ENCODE data around the gene KCNIP2. TPM values are rescaled to one million over a fixed set of nuclear protein-coding genes. Genes with fewer than 3 reads are reported as not detected.
"Not testable (repeated sequence)": the region's sequence is repeated elsewhere in the genome, so short reads cannot be mapped to it uniquely, and the experiment has no call there.

KCNIP2 gene
- total RNA-seq, 2 experiments from 2014 or later = 1.6 to 2.3 TPM

GRCh38 chr10:101816376-101816775 is 27.2 kb downstream of the KCNIP2 start:
- DNase-seq = no peak
- Mint-ChIP-seq H3K36me3 (peaks cover 32% of the 10 kb centered on the region), H3K27ac (peak overlapping the region; percentile 97), H3K27me3 (no peaks in the 10 kb centered on the region), H3K4me1 (peaks cover 47% of the 10 kb centered on the region), H3K4me3 (peak overlapping the region; percentile 90), H3K9me3 (ENCODE audit: low read depth) (no peaks in the 10 kb centered on the region)
- no peak for ATAC-seq
- CTCF ChIA-PET = interaction anchor here (1.8 to 3.8 kb wide), 5 partner anchors 16 to 34 kb away, joined by 5 to 20 read pairs (median 12); no protein-coding TSS in a partner anchor

- peak overlapping the region; percentile 90 for H3K4me3 Mint-ChIP-seq
- DNase-seq (no peak), ATAC-seq (no peak)
- CTCF ChIA-PET = interaction anchor here (0.6 to 3.1 kb wide), 3 partner anchors 9 to 299 kb away, joined by 3 to 12 read pairs (median 4); no protein-coding TSS in a partner anchor
- H3K36me3 Mint-ChIP-seq = peaks cover 41% of the 10 kb centered on the region
- H3K27me3 Mint-ChIP-seq = no peaks in the 10 kb centered on the region
- H3K27ac Mint-ChIP-seq = peak overlapping the region; percentile 97
- H3K9me3 Mint-ChIP-seq (ENCODE audit: low read depth) = no peaks in the 10 kb centered on the region
- H3K4me1 Mint-ChIP-seq = peaks cover 40% of the 10 kb centered on the region
Observed at GRCh38 chr10:101814466-101815071, 29.0 kb downstream of the KCNIP2 start.

- Mint-ChIP-seq H3K27ac (no peak overlapping the region), H3K27me3 (no peaks in the 10 kb centered on the region), H3K4me1 (peaks cover 32% of the 10 kb centered on the region), H3K9me3 (ENCODE audit: low read depth) (no peaks in the 10 kb centered on the region), H3K4me3 (no peak overlapping the region), H3K36me3 (peaks cover 48% of the 10 kb centered on the region)
- CTCF ChIA-PET = interaction anchor here (0.8 to 1.5 kb wide), 5 partner anchors 21 to 34 kb away, joined by 3 to 7 read pairs (median 3); partner anchors contain the start of gene NPM3
- ATAC-seq = no peak
- DNase-seq = no peak
Observed at GRCh38 chr10:101812606-101813005, 31.0 kb downstream of the KCNIP2 start.

DNA sequence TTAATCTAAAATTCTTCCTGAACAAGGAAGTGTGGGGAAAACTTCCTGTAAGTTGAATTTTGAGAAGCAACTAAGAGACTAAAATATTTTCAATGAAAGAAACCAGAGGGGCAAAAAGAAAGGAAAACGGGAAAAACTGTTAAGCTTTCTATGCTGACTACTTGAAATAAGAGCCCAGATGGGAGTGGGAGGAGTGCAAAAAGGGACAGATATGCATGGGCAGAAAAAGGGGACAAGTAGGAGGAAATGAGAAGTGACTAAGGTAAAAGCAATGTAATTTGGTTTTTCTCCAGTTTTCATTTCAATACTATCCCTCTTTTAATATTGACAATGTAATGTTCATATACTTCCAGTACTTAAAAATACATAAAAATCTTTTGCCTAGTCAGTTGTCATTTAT is 36.4 kb downstream of the KCNIP2 start:
- Mint-ChIP-seq H3K4me3 (no peak overlapping the region), H3K27ac (no peak overlapping the region), H3K27me3 (no peaks in the 10 kb centered on the region), H3K9me3 (ENCODE audit: low read depth) (no peaks in the 10 kb centered on the region), H3K4me1 (peaks cover 9% of the 10 kb centered on the region), H3K36me3 (peaks cover 53% of the 10 kb centered on the region)
- DNase-seq = no peak
- CTCF ChIA-PET = interaction anchor here (0.6 kb wide), 1 partner anchor 19 kb away, joined by 3 read pairs; no protein-coding TSS in a partner anchor
- no peak for ATAC-seq

DNA sequence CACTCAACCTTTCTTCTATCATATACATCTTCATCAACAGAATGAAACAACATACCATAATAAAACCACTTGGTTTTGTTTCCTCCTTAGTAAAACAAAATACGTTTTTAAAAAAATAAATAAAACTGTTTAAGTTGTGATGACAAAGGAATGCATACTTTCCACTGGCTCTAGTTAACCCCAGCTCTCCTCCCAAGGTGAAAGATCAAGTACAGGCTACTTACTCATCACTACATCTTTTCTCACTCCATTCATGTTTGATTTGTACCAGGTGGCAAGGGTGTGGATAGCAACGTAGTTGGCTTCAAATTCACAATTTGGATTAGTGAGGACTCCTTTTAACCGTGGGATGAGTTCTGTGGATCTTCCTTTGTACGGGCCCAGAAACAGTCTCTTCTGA is 40.1 kb downstream of the KCNIP2 start:
- DNase-seq = no peak
- Mint-ChIP-seq H3K36me3 (peaks cover 60% of the 10 kb centered on the region), H3K27ac (no peak overlapping the region), H3K4me1 (peaks cover 4% of the 10 kb centered on the region), H3K27me3 (no peaks in the 10 kb centered on the region), H3K4me3 (no peak overlapping the region), H3K9me3 (ENCODE audit: low read depth) (no peaks in the 10 kb centered on the region)
- CTCF ChIA-PET = interaction anchor here (1.0 kb wide), 1 partner anchor 22 kb away, joined by 3 read pairs; no protein-coding TSS in a partner anchor
- no peak for ATAC-seq

DNA sequence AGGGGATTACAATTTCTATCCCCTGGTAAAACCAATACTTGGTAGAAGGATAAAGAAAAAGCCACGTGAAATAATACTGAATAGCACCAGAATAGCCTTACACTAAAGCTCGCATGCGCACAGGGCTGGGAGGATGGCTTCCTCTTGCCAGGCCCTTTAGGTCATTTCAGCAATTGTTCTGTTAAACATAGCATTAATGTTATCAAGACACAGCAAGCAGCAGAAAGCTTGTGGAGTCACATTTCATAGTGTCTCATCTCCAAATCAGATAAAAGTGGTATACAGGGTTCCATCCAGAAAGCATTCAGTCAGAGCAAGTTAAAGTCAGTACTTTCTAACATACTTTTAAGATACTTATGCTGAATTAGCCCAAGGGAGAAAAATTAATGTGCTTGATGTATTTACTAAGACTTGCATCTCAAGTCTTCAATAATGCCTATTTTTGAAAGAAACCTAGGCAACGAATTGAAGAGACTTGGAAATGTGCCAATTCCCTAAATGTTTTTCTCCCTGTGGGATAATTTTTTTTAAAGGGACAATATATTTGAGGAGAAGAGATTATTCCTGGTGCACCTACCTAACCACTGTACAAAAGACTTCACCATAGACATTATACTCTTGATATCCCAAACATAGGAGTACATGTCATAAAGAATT is 46.1 kb downstream of the KCNIP2 start:
- CTCF ChIA-PET = interaction anchor here (0.8 to 1.1 kb wide), 5 partner anchors 14 to 109 kb away, joined by 3 to 4 read pairs (median 3); partner anchors contain the start of genes NPM3 and OGA

DNA sequence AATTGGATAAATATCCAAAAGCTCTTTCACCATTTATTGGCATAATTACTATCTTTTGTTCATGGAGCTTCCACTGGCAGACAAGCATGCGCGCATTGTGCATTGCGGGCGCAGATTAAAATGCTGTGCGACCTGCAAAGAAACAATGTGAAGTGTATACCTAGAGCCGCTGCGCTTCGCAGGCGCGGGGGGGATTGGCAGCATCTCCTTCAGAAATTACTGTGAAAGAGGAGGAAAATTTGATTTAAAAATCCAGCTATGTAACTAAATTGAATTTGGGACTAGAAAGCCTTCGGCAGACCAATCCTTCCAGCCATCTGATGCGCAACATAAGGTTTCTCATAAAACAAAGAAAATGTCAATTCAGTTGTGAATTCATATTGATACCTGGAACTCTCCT is 50.1 kb downstream of the KCNIP2 start:
- no peak overlapping the region for H3K27ac Mint-ChIP-seq
- no peaks in the 10 kb centered on the region for H3K9me3 Mint-ChIP-seq (ENCODE audit: low read depth)
- H3K27me3 Mint-ChIP-seq = no peaks in the 10 kb centered on the region
- H3K4me3 Mint-ChIP-seq = no peak overlapping the region
- CTCF ChIA-PET = interaction anchor here (3.8 kb wide), 1 partner anchor 10 kb away, joined by 18 read pairs; the partner anchor contains the start of gene NPM3
- ATAC-seq (no peak), DNase-seq (no peak)
- peaks cover 58% of the 10 kb centered on the region for H3K36me3 Mint-ChIP-seq
- H3K4me1 Mint-ChIP-seq = peaks cover 2% of the 10 kb centered on the region

More for the DNA sequence above, 46.1 kb downstream of the KCNIP2 start:
- peaks cover 67% of the 10 kb centered on the region for H3K36me3 Mint-ChIP-seq
- ATAC-seq = no peak
- H3K27ac Mint-ChIP-seq = no peak overlapping the region
- H3K4me1 Mint-ChIP-seq = peaks cover 3% of the 10 kb centered on the region
- H3K9me3 Mint-ChIP-seq (ENCODE audit: low read depth) = no peaks in the 10 kb centered on the region
- no peak overlapping the region for H3K4me3 Mint-ChIP-seq
- no peaks in the 10 kb centered on the region for H3K27me3 Mint-ChIP-seq
- DNase-seq = no peak

- H3K4me1 Mint-ChIP-seq = peaks cover 5% of the 10 kb centered on the region
Observed at GRCh38 chr10:101789686-101790085, 53.9 kb downstream of the KCNIP2 start.

GRCh38 chr10:101789231-101789630 is 54.4 kb downstream of the KCNIP2 start:
- peaks cover 51% of the 10 kb centered on the region for H3K36me3 Mint-ChIP-seq
- ATAC-seq; DNase-seq; H3K27me3 Mint-ChIP-seq; H3K27ac Mint-ChIP-seq; H3K4me3 Mint-ChIP-seq; H3K4me1 Mint-ChIP-seq; H3K9me3 Mint-ChIP-seq (ENCODE audit: low read depth): not testable (repeated sequence)
- CTCF ChIA-PET = interaction anchor here (0.9 to 1.5 kb wide), 2 partner anchors 8 to 16 kb away, joined by 3 to 11 read pairs; no protein-coding TSS in a partner anchor

More at GRCh38 chr10:101789686-101790085, 53.9 kb downstream of the KCNIP2 start:
- Mint-ChIP-seq H3K27ac (no peak overlapping the region), H3K9me3 (ENCODE audit: low read depth) (no peaks in the 10 kb centered on the region), H3K27me3 (no peaks in the 10 kb centered on the region), H3K4me3 (no peak overlapping the region), H3K36me3 (peaks cover 53% of the 10 kb centered on the region)
- DNase-seq = no peak
- CTCF ChIA-PET = interaction anchor here (0.9 to 1.5 kb wide), 3 partner anchors 8 to 283 kb away, joined by 3 to 11 read pairs (median 4); no protein-coding TSS in a partner anchor
- no peak for ATAC-seq

DNA sequence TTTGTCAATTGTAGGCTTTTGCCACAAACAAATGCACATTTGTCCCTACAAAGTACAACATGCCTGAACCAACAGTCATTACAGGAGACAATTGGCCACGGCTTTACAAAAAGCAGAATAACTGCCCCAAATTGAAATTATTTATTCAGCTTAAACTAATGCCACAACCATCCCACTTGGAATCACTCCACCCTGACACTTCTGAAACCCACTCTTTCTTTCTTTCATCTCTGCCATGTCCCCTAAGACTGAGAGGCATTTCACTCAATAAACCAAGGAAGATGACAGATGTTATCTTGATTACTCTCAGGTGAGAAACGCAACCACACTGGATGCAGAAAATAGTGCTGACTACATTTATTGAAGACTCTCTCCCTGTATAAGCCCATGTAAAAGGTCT is 57.8 kb downstream of the KCNIP2 start:
- Mint-ChIP-seq H3K36me3 (peaks cover 34% of the 10 kb centered on the region), H3K27me3 (no peaks in the 10 kb centered on the region), H3K27ac (no peak overlapping the region)

DNA sequence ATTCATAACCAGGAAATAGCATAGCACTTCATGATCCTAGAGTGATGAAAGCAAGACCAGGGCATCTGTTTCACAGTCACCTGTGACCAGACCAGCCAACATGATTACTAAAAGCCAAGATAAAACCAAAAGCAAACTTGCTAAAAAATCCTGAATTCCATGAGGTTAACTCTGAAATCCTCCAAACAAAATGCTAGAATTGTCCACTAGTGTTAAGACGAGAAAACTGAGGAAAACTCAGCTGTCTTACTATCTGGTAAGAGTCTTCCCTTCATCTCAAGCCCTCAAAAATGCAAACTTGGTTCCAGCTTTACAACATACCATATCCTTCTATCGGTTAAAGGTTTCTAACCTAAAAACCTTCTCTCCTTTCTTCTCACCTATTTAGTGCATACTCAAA is 59.0 kb downstream of the KCNIP2 start:
- CTCF ChIA-PET = interaction anchor here (1.2 to 9.0 kb wide), 8 partner anchors 10 to 571 kb away, joined by 3 to 198 read pairs (median 6); no protein-coding TSS in a partner anchor
- Mint-ChIP-seq H3K4me3 (peak overlapping the region; percentile 94), H3K27ac (peak overlapping the region; percentile 96), H3K9me3 (ENCODE audit: low read depth) (no peaks in the 10 kb centered on the region), H3K36me3 (peaks cover 30% of the 10 kb centered on the region), H3K4me1 (peaks cover 47% of the 10 kb centered on the region), H3K27me3 (no peaks in the 10 kb centered on the region)
- ATAC-seq (no peak), DNase-seq (no peak)

More for the DNA sequence above, 57.8 kb downstream of the KCNIP2 start:
- H3K9me3 Mint-ChIP-seq (ENCODE audit: low read depth) = no peaks in the 10 kb centered on the region
- ATAC-seq (no peak), DNase-seq (no peak)
- no peak overlapping the region for H3K4me3 Mint-ChIP-seq
- H3K4me1 Mint-ChIP-seq = peaks cover 41% of the 10 kb centered on the region
- CTCF ChIA-PET = interaction anchor here (5.5 to 9.0 kb wide), 2 partner anchors 55 to 182 kb away, joined by 21 to 198 read pairs; no protein-coding TSS in a partner anchor

DNA sequence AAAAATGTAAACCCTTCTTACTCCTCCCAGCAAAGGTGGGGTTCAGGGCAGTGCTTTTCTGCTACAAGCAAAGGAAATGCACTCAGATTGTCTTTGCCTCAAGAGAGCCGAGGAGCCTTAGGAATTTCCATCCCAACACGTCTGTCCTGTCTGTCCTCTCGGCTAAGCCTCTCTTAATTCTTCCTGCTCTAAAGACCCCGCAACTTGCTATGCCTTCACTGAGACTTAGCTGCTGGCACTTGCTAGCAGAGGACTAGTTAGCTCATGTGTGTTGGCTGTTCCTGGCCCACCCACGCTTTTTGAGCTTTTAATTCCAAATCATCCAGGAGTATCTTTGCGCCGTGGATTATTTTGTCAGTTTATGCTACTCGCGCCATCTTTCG is 59.9 kb downstream of the KCNIP2 start:
- Mint-ChIP-seq H3K4me3 (peak overlapping the region; percentile 94), H3K27me3 (peaks cover 5% of the 10 kb centered on the region), H3K27ac (peak overlapping the region; percentile 96), H3K4me1 (peaks cover 54% of the 10 kb centered on the region), H3K36me3 (peaks cover 24% of the 10 kb centered on the region), H3K9me3 (ENCODE audit: low read depth) (no peaks in the 10 kb centered on the region)
- ATAC-seq (no peak), DNase-seq (no peak)
- CTCF ChIA-PET = interaction anchor here (0.9 to 9.0 kb wide), 14 partner anchors 9 to 570 kb away, joined by 3 to 198 read pairs (median 5); partner anchors contain the start of genes DPCD, OGA and POLL

All from activated CD8-positive, alpha-beta memory T cell treated with anti-CD3 and anti-CD28 coated beads, Interleukin-2, amount 10 ng/mL, durations not matched to agents 7 days and 5 days (primary cell).